Measurements from ENCODE around the gene CROCC.
"Not testable (repeated sequence)": the region's sequence is repeated elsewhere in the genome, so short reads cannot be mapped to it uniquely, and the experiment has no call there.

CROCC gene

DNA sequence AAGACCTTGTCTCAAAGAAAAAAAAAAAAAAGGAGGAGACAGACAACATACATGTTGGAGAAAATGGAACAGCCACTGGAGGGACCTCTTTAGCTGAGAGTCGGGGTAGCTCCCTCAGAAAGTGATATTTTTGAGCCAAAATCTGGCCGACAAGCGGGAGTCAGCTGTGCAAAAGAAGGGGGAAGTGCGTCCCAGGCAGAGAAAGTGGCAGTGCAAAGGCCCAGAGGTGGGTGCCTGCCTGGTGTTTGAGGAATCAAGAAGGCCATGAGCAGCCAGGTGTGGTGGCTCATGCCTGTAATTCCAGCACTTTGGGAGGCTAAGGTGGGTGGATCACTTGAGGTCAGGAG, 6.1 kb upstream of the CROCC start:
- DNase-seq (ENCODE audit: low spot score): no peak
- in situ Hi-C loops (cut with MboI; ENCODE audit: low sequenced_read_pairs, unreplicated experiment): no loop called here
- TF ChIP-seq, protein P1, sequence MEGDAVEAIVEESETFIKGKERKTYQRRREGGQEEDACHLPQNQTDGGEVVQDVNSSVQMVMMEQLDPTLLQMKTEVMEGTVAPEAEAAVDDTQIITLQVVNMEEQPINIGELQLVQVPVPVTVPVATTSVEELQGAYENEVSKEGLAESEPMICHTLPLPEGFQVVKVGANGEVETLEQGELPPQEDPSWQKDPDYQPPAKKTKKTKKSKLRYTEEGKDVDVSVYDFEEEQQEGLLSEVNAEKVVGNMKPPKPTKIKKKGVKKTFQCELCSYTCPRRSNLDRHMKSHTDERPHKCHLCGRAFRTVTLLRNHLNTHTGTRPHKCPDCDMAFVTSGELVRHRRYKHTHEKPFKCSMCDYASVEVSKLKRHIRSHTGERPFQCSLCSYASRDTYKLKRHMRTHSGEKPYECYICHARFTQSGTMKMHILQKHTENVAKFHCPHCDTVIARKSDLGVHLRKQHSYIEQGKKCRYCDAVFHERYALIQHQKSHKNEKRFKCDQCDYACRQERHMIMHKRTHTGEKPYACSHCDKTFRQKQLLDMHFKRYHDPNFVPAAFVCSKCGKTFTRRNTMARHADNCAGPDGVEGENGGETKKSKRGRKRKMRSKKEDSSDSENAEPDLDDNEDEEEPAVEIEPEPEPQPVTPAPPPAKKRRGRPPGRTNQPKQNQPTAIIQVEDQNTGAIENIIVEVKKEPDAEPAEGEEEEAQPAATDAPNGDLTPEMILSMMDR (IDR thresholded peaks at IDR 0.05; ENCODE audit: borderline replicate concordance, control extremely low read depth, extremely low read depth, insufficient read depth, missing control alignments): no peak

DNA sequence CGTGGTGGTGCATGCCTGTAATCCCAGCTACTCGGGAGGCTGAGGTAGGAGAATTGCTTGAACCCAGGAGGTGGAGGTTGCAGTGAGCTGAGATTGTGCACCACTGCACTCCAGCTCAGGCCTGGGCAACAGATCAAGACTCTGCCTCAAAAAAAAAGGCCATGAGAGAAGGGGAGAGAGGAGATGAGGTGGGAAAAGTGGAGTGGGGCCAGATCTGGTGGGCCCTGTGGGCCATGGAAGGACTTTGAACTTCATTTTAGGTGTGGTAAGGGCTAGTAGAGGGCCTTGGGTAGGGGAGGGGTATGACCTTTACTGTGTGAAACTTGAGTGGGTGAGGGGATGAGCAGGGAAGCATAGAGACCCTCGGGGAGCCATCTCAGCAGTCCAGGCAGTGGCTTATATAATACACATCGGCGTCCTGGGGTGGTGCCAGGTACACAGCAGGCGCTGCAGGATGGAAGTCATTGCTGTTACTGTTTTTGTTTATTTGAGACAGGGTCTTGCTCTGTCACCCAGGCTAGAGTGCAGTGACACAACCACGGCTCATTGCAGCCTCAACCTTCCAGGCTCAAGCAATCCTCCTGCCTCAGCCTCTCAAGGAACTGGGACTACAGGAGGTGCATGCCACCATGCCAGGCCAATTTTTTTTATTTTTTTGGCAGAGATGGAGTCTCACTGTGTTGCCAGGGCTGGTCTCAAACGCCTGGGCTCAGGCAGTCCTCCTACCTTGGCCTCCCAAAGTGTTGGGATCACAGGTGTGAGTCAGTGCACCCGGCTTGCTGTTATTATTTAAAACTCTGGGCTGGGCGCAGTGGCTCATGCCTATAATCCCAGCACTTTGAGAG, 5.5 kb upstream of the CROCC start:
- in situ Hi-C loops (cut with MboI; ENCODE audit: low sequenced_read_pairs, unreplicated experiment); DNase-seq (ENCODE audit: low spot score): not testable (repeated sequence)

DNA sequence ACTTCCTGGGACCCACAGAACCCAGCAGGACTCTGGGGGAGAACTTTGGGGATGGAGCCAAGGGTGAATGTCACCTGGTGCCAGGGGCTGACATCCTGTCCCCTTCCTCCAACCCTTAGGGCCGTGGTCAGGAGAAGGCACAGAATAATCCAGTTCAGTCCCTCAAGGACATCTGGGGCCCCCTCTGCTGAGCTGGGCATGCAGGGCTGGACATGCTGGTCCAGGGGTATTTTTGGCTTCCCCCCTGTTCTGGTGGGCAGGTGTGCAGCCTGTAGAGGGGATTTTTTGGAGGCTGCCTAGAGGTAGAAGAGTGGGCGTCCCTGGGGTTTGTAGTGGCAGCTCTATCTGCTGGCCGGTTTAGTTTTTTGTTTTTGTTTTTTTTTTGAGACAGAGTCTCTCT, 3.4 kb upstream of the CROCC start:
- DNase-seq (ENCODE audit: low spot score): no peak
- TF ChIP-seq, protein P1 (IDR thresholded peaks at IDR 0.05; ENCODE audit: borderline replicate concordance, control extremely low read depth, extremely low read depth, insufficient read depth, missing control alignments): no peak
- in situ Hi-C loops (cut with MboI; ENCODE audit: low sequenced_read_pairs, unreplicated experiment): no loop called here

DNA sequence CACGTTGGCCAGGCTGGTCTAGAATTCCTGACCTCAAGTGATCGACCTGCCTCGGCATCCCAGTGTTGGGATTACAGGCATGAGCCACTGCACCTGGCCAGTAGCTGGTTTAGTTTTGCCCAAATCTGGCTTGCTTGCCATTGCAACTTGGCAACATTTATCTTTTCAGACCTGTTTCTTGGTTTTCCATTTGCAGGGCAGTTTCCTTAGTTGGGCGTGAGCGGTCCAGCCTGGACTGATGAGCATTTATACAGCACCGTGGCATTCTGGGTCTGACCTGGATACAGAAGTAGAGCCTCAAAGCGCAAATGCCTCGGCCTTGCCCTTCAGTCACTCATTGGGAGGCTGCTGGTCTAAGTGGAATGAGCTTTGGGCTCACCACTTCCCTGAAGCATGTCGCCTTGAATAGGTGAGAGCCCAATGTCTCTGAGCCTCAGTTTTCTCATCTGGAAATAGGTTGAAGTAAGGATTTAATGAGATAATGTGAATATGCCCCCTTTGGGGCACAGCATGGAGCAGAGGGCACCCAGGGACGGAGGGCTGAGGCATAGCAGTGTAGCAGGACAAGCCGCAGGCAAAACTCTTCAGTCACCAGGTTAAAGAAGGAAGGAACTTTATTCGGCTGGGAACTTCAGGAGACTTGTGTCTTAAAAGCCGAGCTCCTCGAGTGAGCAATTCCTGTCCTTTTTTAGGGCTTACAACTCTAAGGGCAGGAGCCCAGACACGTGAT, 2.6 kb upstream of the CROCC start:
- DNase-seq (ENCODE audit: low spot score); in situ Hi-C loops (cut with MboI; ENCODE audit: low sequenced_read_pairs, unreplicated experiment): not testable (repeated sequence)

DNA sequence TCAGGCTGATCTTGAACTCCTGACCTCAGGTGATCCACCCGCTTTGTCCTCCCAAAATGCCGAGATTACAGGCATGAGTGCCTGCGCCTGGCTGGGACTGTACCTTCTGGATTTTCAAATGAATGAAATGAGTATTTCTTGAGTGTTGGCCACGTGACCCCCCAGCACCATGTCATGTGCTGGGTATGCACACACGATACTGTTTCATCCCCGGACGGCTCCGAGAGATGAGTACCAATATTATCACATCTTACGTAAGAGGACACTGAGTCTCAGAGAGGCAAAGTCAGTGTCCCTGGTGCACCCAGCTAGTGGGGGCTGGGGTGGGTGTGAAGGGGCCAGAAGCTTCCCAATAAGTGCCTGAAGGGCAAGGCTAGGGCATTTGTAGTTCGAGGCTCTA, 780 bp upstream of the CROCC start:
- in situ Hi-C loops (cut with MboI; ENCODE audit: low sequenced_read_pairs, unreplicated experiment): no loop called here
- TF ChIP-seq, protein P1 (IDR thresholded peaks at IDR 0.05; ENCODE audit: borderline replicate concordance, control extremely low read depth, extremely low read depth, insufficient read depth, missing control alignments): no peak
- DNase-seq (ENCODE audit: low spot score): no peak

DNA sequence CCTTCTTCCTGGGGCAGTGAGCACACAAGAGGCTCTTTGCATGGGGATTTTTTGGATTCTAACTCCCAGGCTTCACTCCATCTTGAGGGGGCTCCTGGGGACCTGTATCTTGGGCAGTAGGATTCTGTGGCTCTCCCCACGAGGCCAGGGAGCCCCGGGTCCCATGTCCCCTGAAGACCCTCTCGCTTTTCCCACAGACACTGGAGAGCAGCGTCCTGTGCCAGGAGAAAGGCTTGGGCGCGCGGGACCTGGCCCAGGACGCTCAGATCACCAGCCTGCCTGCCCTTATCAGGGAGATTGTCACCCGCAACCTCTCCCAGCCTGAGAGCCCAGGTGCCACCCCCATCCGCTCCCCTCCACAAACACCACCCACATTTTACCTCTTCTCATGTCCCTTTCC, 735 bp downstream of the CROCC start:
- DNase-seq (ENCODE audit: low spot score): no peak
- in situ Hi-C loops (cut with MboI; ENCODE audit: low sequenced_read_pairs, unreplicated experiment): no loop called here

DNA sequence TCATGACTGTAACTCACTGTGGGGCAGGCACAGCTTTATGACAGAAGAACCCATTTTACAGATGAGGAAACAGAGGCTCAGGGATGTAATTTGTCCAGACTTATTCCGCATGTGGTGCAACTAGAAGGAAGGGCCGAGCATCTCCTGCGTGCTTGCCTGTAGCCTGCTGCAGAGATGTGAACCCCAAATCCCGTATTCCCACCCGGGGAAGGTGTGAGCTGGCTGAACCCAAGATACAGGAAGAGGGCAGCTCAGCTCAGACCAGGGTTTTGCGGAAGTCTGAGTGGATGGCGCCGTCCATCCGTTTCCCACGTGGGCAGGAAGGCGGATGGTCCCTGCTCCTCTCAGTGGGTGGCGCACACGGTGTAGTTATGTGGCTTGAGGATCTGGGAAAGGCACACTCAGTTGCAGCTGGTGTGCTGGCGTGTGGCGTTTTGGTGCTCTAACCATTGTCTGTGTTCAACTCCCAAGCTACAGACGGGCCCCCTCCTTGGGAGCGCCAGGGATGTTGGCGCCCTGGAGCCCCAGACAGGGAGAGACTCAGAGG, 1.2 kb downstream of the CROCC start:
- in situ Hi-C loops (cut with MboI; ENCODE audit: low sequenced_read_pairs, unreplicated experiment): no loop called here
- no peak for DNase-seq (ENCODE audit: low spot score)
- TF ChIP-seq, protein P1 (IDR thresholded peaks at IDR 0.05; ENCODE audit: borderline replicate concordance, control extremely low read depth, extremely low read depth, insufficient read depth, missing control alignments): no peak

More for the DNA sequence above, 735 bp downstream of the CROCC start:
- TF ChIP-seq, protein P1 (IDR thresholded peaks at IDR 0.05; ENCODE audit: borderline replicate concordance, control extremely low read depth, extremely low read depth, insufficient read depth, missing control alignments): no peak

All from GM13976 (cell line).